GM10266 (cell line): ENCODE measurements around the gene ZC3H10.

Experiments used
- DNase-seq: peaks from one replicate; pipeline ENCODE4 v3.0.0; 2012; ENCODE audit errors: extremely low spot score
- TF ChIP-seq, protein P1 (sequence below): IDR thresholded peaks from 2 replicates; pipeline ENCODE4 v1.5.1; 2012; ENCODE audit warnings: mild to moderate bottlenecking, low read depth; ENCODE audit not compliant: control insufficient read depth, insufficient read depth; ENCODE audit errors: missing control alignments

Gene ZC3H10

DNA sequence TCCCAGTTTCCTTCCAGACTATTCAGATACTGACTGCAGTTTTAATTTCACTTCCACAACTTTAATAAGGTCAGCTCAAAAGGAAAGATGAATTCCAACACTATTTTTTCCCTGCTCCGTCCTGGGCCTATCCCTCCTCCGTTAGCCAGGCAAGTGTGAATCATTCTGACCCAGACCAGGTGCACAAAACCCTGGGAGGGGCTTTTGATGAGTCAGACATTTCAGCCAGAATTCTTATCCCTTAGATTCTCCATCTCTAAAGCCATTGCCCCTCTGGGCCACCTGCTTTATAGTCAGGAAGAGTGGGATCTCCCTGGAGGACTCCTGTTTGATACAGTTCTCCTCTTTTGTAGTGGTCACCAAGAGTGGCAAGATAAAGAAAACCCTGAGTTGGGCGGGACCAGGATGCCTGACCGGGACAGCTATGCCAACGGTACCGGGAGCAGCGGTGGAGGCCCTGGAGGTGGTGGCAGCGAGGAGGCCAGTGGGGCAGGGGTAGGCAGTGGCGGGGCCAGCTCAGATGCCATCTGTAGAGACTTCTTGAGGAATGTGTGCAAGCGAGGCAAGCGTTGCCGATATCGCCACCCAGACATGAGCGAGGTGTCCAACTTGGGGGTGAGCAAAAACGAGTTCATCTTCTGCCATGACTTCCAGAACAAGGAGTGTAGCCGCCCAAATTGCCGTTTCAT lies 2.2 kb downstream of the ZC3H10 start:
- no peak for DNase-seq
- TF ChIP-seq, protein P1, sequence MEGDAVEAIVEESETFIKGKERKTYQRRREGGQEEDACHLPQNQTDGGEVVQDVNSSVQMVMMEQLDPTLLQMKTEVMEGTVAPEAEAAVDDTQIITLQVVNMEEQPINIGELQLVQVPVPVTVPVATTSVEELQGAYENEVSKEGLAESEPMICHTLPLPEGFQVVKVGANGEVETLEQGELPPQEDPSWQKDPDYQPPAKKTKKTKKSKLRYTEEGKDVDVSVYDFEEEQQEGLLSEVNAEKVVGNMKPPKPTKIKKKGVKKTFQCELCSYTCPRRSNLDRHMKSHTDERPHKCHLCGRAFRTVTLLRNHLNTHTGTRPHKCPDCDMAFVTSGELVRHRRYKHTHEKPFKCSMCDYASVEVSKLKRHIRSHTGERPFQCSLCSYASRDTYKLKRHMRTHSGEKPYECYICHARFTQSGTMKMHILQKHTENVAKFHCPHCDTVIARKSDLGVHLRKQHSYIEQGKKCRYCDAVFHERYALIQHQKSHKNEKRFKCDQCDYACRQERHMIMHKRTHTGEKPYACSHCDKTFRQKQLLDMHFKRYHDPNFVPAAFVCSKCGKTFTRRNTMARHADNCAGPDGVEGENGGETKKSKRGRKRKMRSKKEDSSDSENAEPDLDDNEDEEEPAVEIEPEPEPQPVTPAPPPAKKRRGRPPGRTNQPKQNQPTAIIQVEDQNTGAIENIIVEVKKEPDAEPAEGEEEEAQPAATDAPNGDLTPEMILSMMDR = no peak

DNA sequence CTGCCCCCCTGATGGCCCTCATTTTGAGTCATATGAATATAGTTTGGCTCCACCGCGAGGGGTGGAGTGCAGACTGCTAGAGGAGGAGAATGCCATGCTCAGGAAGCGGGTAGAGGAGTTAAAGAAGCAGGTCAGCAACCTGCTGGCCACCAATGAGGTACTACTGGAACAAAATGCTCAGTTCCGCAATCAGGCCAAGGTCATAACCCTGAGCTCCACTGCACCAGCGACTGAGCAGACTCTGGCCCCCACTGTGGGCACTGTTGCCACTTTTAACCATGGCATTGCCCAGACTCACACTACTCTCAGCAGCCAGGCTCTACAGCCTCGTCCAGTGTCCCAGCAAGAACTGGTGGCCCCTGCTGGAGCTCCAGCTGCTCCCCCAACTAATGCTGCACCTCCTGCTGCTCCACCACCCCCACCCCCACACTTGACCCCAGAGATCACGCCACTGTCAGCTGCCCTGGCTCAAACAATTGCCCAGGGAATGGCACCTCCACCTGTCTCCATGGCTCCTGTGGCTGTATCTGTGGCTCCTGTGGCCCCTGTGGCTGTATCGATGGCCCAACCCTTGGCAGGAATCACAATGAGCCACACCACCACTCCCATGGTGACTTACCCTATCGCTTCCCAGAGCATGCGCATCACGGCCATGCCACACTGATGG lies 3.3 kb downstream of the ZC3H10 start:
- DNase-seq = no peak
- TF ChIP-seq, protein P1 = no peak

DNA sequence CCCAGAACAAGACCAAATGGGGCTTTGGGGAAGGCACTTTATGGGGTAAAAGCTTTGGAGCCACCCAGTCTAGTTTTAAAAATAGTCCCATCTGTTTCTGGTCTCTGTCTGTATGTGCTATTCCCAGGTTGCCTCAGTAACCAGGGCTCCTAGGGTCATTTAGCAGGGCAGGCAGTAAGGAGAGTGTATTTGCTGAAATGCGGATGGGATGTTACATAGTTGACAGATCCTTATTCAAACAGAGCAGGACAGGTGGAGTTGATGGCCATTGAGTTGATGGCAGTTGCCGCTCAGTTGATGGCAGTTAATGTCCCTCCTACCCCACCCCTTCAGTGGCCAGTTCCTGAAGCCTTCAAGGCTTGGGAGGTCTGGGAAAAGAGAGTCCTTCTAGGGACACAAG lies 4.6 kb downstream of the ZC3H10 start:
- TF ChIP-seq, protein P1 = no peak

DNA sequence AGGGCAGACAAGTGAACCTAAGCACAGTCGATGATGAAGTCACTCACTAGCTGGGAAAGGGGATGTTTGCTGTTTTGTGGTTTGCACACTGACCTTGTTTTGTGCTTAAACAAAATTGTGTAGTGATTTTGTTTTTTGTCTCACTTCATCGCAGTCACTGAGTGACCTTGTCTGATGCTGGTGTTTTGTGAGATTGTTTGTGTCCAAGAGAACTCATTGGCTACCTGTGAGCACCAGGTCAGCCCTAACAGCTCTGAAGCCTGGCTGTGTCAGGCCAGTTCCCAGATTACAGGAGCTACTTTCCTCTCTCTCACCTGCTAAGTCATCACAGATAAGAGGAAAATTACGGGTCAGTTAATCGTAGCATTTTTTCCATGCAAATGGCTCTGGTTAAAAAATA lies 6.1 kb downstream of the ZC3H10 start:
- DNase-seq = no peak
- TF ChIP-seq, protein P1 = no peak

More for the DNA sequence above, 4.6 kb downstream of the ZC3H10 start:
- no peak for DNase-seq

DNA sequence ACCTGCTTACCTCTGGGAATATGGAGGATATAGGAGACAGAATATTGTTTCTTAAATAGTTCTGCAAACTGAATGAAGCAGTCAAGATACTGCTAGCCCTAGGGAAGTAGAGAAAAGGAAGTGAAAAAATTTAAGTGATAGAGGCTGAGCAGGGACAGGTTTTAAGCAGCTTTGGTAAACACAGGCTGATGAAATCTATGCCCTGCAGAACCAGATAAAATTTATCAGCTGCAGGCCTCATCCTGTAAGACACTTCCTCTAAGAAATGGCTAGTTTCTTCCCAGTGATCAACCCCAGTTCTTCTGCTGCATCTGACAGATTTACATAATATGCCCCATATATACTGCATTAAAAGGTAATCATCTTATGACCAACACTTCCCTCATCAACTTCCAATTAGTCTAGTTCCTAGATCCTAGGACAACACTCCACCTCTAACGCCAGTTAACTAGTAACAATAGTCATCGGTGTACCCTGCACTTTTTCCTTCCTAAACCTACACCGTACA lies 8.7 kb downstream of the ZC3H10 start:
- TF ChIP-seq, protein P1 = no peak
- no peak for DNase-seq

DNA sequence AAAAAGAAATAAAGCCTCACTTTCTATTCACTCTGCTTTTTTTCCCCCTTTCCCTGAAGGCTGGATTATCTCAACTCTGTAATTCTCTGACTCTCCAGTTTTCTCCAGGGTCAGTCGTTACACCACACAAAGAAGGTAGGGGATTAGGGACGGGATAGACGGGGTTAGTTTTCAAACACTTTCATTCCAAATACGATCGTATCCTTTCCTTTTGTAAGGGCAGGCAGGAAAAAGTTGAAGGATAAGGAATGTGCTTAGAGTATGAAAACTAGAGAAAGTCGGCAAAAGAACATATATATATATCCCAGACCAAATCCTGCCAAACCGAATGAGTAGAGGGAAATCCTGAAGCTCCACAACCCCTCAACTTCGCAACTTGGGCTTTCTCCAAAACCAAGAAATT lies 9.4 kb downstream of the ZC3H10 start:
- TF ChIP-seq, protein P1 = no peak

More for the DNA sequence above, 9.4 kb downstream of the ZC3H10 start:
- no peak for DNase-seq
